HG02870 (cell line): ENCODE data around the gene USP6NL.
A peak's percentile ranks its signal among the peaks of the same experiment; 100 is the strongest.

Experiments
- ATAC-seq: cut with Tn5 transposase; IDR thresholded peaks from one replicate; pipeline ENCODE4 v1.9.1; 2021; ENCODE audit warnings: mild to moderate bottlenecking, moderate library complexity; ENCODE audit not compliant: unreplicated experiment

Gene USP6NL

DNA sequence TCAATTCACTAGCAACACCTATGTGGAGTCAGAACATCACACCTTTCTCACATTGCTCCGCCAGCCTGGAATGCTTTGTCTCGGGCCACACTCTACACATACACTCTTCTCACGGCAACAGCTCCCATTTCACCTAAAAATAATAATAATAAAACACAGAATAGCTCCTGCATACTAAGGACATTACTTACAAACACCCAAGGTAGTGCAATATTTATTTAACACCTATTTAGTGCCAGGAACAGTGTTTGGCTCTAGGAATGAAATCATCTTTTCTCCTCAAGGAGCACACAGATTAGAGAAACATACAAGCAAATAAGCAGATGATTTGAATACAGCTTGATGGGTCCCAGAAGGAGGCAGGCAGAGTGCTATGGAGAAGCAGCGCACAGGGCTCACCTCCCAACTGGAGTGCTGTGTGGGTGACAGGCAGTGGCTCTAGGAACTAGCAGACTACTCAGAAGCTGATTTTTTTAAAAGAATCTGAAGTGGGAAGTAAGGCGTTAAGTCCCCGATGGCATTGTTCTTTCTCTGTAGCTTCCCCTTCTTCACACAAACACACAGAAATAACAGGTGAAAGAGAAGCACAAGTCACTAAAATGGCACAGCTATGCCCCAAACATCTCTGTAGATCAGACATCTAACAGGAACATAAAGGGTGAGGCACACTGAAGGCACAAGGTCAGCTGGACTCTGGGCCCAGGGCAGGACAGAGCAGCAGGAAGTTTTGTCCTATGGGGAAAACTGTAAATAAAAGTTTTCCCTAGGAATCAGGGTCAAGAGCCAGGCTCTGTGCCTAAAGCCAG is 16.7 kb downstream of the USP6NL start:
- no peak for ATAC-seq

DNA sequence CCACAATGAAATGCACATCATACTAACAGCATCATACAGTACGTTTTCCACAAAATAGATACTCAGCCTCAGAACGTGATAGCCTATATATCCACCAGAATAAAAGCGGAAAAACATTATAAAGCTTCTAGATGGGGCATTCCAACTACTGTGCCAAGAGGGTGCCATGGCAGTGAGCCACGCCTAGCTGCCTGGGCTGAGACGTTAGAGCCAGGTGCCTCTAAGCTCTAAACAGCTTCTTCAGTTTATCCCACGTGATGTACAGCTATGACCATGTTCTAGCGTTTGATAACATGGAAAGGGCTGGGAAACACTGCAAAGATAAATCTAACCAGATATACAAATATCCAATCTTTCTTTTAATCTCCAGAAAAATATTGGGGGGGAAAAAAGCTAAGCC is 17.8 kb downstream of the USP6NL start:
- no peak for ATAC-seq

DNA sequence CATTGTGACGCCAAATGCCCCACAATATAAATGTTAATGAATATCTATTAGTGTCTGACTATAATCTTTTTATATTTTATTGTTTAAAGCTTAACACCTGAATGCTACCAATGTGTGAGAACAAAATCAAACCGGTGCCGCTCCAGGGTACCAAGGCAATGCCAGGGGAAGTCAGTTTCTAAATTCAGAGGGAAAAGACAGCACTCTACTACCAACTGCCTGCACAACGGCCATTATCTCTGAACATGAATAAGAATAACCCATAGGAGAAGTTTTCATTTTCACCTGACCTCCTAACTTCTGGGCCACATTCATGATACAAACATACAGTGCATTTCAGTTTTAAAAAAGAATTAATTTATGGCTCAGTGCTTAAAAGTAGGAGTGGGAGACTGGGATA is 21.7 kb downstream of the USP6NL start:
- no peak for ATAC-seq

DNA sequence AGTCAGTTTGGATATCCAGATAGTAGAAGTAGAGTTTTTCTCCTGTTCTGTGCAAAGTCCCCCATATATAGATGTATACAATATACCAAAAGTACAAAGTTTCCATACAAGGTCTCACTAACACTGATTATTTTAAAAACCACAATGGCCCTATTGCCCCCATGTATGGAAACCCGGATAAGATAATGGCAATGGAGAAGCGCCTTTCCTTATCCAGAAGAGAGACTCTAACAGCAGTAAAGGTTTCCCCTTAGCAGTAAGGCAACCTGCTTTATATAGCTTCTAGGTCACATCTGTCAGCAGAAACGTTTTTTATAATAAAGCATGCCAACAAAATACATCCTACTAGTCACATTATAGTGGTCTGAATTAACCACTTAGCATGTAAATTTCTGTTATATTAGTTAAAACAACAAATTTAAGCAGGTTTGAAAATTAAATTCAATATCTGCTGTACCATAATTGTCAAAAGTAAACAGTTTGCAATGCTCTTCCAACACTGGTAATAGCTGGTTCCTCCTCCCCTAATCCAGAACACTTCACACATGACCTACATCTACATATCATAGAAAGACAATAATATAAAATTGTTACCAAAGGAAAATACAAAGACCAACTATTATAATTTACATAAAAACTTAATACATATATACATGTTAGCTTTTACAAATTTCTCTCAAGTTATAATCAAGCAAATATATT is 22.4 kb downstream of the USP6NL start:
- no peak for ATAC-seq

DNA sequence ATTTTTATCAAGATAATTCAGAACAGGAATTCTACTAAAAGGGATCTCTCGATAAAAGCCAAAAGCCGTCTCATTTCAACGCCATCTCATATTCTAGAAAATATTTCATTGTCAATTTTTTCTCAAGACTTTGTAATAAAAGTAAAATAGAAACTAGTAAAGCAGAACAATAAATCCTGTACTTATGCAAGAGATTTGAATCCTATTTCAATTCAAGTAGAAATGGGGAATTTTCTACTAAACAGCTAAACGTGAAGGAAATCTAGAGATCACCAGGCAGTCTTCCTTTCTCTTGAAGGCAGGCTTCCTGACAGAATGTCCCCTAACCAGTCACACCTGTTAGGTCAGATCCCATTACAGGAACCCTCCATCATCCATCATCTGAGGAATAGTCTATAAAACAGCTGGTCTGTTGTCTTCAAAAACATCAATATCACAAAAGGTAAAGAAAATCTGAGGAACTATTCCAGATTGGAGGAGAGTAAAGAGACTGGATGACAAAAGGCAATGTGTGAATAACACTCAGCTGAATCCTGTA is 23.7 kb downstream of the USP6NL start:
- ATAC-seq, result no peak

DNA sequence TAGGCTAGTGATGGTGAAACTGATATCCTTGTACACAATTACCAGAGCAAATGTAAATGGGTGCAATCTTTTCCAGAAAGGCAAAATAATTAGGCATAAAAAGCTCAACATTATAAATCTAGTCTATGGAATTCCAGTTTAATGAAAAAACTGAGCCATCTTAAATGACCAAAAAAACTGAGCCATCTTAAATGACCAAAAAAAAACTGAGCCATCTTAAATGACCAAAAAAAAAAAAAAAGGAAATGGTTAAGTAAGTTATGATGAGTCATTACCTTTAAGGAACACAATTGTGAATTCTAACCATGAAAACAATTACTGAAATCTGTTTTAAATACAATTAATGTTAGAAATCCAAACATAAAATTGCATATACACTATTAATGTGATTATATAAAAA is 25.3 kb downstream of the USP6NL start:
- no peak for ATAC-seq

DNA sequence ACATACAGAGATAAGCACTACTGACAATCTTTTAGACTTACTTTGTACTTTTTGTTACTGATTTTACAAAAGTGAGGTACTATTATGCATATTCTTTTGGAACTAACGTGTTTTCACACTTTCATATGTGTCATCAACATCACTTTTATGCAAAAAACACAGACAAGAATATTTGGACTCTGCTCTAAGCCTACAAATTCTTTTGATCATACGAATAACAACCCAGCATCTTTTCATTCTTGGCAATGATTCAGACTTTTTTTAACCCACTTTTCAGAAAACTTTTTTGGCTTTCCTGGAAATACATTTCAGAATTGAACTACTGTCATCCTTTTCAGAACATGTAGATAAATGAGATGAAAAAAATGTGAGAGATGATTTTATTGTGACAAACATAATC is 30.2 kb downstream of the USP6NL start:
- ATAC-seq, result no peak

DNA sequence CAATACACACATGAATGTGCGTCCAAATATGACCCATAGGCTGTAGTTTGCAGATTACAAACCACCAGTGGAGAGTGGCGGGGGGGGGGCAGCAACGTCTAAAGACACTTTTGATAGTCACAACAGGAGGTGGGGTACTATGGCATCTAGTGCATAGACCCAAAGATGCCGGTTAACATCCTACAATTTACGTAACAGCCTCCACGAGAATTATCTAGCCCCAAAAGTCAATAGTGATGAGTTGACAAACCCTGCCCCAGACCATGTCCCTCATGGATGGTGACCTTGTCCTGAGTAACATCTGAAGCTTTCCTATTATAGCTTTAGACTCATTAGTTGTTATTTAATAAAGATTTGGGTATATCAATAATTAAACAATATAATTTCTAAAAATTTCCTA is 31.6 kb downstream of the USP6NL start:
- no peak for ATAC-seq

DNA sequence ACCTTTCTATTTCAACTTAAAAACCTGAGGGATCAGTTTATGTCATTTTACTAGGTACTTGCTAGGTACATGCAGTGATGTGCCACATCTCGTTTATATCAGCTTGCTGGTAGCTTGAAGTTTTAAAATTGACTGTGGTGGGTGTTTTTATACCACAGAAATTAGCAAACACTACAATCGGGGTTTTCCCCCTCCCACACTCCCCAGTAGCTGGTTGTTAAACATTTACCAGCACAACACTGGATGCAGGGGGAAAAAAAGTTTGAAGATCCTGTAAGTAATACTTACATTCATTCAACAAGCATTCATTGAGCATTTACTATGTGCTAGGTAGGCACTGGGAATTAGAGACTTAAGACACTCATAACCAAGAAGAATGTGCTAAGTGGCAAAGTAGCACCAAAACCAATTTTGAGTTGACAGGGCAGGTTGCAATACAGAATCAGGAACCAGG is 32.6 kb downstream of the USP6NL start:
- ATAC-seq, result peak; percentile 64

DNA sequence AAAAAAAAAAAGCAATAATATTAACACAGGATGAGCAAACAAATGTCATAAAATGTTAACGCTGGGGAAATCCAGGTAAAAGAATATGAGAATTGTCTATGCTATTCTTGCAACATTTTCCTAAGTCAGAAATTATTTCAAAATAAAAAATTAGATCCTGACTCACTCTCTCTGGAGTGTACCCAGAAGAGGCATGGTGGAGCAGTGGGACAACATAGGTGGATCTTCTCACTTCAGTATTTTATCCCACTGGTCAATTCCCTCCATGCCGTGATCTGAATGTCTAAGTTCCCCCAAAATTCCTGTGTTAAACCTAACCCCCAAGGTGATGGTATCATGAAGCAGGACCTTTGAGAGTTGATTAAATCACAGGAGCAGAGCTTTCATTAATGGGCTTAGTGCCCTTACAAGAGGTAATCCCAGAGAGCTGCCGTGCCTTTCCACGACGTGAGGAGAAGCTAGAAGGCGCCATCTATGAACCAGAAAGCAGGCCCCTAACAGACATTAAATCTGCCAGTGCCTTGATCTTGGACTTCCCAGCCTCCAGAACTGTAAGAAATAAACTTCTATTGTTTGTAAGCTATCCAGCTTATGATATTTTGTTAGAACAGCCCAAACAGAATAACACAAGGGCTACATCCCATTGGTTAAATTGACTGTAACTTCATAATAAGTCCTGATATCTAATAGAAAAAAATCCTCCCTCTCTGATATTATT is 35.2 kb downstream of the USP6NL start:
- no peak for ATAC-seq

DNA sequence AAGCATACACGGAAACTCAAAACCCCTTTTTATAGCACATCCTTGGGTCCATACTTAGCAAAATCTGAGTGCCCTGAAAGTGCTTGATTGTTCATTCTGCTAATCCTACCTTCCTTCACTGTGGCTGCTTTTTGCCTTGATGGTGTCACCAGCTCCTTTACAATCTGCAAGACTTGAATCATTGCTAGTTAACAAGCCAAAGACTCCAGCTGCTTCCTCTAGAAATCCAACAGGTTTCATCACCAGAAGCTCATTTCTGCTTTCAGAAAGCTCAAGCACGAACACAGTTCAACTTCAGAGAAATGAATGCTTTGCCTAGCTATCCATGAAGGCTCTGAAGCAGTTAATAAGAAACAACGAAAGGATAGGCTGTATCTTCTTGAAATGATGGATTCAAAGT is 38.0 kb downstream of the USP6NL start:
- ATAC-seq, result peak; percentile 50

DNA sequence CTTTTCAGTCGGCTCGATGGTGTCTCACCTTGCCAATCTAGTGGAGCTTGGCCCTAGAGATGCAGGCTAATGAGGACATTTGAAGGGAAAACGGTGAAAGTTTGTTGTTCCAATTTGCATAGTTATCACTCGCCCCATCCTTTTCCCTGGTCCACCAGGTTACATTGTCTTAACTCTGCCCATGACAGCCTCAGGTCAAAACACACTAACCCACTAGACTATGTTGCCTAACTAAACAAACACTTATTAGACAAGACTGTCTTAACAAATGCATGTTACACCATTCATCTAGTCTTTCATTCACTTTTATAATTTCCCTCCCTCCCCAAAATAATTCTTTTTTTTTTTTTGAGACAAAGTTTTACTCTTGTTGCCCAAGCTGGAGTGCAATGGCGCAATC is 40.7 kb downstream of the USP6NL start:
- ATAC-seq, result no peak

DNA sequence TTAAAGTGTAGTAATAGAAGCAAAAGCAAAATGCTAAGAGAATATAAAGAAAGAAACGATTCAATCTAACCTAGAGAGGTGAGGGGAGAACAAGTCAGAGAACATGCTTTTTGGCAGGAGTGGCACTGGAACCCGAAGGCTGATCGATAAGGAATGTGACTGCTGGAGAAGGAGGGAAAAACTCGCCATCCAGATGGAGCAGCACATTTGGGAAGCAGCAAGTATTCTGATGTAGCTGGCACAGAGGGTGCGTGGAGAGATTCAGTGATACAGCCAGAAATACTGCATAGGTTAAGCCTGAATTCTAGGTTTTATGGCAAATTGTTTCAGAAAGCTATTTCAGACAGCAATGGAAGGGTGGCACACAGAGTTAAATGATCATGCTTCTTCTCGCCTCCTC is 42.0 kb downstream of the USP6NL start:
- ATAC-seq, result no peak

DNA sequence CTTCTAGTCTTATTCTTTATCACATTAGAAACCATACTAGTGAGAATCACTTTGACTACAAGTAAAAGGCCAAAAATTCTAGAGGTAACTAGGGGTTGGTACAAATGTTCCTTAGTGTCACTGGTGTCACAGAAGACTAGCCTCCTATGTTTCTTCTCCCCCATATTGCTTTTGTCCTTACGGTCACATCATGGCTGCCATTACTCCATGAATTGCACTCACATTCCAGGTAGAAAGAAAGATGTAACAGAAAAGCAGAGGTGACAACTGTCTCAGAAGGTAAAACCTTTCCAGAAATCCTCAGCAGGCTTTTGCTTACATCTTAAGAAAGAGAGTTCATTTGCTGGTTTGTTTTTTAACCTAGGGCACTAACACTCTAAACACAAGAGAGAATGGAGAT is 42.9 kb downstream of the USP6NL start:
- ATAC-seq, result no peak

DNA sequence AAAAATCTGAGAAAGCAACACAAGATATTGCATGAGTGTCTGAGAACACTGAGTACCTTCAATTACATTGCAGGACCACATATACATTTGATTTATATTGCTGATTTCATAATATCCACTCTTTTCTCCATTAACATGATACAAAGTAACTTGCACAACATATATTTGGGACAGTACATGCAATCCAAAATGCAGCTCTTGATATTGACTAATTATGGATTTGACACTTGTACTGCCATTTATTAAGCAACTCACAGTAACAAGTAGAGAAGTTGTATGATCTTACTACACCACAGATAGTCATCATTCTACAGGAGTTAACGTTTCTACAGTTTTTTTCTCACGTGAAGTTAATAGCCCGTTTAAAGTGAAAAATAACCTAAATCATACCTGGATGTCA is 46.7 kb downstream of the USP6NL start:
- no peak for ATAC-seq

DNA sequence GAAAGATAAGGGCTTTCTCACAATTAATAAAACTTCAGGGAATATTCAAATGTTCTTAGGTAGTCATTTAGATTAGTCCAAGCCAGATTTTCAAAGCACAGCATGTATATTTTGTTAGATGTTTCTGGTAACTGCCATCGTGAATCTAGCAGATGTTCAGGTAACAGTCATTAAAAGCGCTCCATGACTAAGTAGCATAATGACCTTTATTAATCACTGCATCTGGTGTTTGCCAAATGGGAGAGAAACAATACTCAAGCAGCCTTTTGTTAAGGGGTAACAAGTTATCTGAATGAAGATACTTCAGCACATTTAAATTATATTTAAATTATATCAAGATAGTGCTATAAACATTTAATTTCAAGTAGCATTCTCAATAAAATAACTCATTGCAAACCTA is 47.5 kb downstream of the USP6NL start:
- no peak for ATAC-seq

DNA sequence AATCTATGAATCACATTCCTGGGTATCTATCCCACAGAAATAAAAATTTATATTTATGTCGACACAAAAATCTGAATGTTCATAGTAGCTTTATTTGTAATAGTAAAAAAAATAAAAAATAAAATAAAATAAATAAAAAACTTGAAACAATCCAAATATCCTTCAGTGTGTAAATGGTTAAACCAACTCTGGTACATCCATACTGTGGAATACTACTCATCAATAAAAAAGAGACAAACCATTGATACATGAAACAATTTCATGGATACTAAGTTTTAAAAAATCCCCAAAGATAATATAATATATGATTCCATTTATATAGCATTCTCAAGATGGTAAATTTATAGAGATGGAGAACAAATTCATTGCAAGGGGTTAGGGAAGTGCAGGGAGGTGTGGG is 48.6 kb downstream of the USP6NL start:
- ATAC-seq, result no peak

DNA sequence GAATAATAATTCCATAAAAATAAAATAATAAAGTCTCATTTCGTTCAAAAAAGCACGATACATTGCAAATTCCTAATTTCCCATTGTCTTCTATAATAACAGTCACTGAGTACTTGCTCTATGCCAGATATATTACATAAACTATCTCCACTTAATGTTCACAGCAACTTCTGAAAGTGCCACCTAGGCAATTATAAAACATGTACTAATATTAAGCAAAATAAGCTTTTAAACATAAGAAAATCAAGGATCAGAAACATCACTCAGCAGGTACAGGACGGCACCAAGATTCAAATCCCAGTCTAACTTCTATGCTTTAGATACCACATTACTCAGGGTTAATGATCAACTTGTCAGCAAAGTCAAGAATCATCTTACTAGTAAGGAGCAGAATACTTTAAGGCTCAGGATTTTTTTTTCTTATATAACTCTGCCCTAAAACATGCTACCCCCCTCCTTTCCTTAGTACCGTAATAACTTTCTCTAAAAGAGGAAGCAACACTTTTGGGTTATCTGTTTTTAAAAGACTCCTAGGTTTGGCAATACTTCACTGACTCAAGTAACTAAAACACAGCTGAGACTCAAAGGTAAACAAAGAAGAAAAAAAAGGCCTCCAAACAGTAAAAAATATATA is 51.3 kb downstream of the USP6NL start:
- peak; percentile 93 for ATAC-seq

DNA sequence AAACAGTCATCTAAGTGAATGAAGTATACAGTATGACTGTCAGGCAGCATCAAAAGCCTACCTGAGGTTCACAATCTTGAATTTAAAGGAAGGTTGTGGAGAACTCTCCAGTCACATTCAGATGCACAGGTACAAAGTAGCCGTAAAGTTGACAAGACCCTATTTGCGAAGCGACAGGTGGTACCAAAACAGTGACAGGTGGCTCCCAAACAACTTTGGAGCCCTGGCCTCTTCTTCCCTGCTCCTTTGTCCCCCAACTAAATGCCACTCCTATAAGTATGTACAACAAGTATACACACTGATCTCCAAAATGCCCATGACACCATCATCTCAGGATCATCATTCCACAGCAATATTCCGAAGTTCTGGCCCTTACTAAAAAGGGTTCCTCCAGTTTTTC is 53.5 kb downstream of the USP6NL start:
- no peak for ATAC-seq

DNA sequence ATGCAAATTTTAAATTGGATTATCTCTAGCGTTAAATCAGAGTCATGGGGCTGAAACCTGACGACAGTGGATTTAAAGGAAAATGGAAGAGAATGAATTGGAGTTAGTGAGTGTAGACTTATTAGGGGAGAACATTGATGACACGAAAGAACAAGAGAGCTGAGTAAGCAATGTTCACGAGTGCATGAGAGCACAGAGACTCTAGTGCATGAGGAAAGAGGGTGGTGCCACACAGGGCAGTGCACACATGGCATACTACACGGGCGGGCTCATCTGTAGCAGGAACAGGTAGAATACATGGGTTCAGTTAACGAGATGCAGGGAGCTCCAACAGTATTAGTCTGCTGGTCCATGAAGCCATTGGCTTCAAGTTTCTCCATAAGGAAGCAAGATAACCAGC is 53.9 kb downstream of the USP6NL start:
- no peak for ATAC-seq

DNA sequence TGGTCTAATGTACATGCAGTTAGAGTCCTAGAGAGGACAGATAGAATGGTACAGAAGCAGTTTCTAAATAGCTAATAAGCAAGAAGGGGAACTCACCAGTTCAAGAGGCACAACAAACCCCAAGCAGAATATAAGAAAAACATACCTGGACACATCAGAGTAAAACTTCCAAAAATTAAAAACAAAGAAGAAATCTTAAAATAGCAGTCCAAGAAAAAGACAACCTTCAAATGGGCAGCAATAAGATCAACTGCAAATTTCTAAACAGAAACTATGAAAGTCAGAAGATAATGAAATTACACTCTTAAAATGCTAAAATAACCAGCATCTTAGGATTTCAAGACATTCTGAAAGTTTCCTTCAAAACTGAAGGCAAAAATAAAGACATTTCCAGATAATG is 55.9 kb downstream of the USP6NL start:
- ATAC-seq, result no peak
